Central memory CD8-positive, alpha-beta T cell (primary cell): ENCODE data around the gene ZNF385A.

Source experiments
- ATAC-seq: fragments of 150-1000 bp; cut with Tn5 transposase; replicated peaks from 2 replicates; pipeline ENCODE4 v1.10.0; 2022; ENCODE audit warnings: mild to moderate bottlenecking, moderate FRiP score, moderate number of reproducible peaks; ENCODE audit not compliant: poor library complexity, severe bottlenecking; ENCODE audit errors: extremely low read depth
- DNase-seq, 2 donors: peaks; one replicate each; pipeline ENCODE4 v3.0.0; 2021; ENCODE audit warnings: low spot score in 2 of 2
- H3K27ac Mint-ChIP-seq: one replicate; pipeline ENCODE4 v1.8.0; 2022; ENCODE audit warnings: low read depth, mild to moderate bottlenecking, moderate library complexity, mixed read lengths
- H3K27me3 Mint-ChIP-seq: one replicate; pipeline ENCODE4 v1.8.0; 2022; ENCODE audit warnings: mixed read lengths
- H3K36me3 Mint-ChIP-seq: one replicate; pipeline ENCODE4 v1.8.0; 2022; ENCODE audit warnings: mild to moderate bottlenecking, moderate library complexity, mixed read lengths; ENCODE audit not compliant: insufficient read depth
- H3K4me1 Mint-ChIP-seq: one replicate; pipeline ENCODE4 v1.8.0; 2022; ENCODE audit warnings: mixed read lengths
- H3K4me3 Mint-ChIP-seq: one replicate; pipeline ENCODE4 v1.8.0; 2022; ENCODE audit warnings: mild to moderate bottlenecking, moderate library complexity, mixed read lengths
- H3K9me3 Mint-ChIP-seq: one replicate; pipeline ENCODE4 v1.8.0; 2022; ENCODE audit warnings: mixed read lengths

Gene ZNF385A

GRCh38 chr12:54386403-54387113 is 2.0 kb upstream of the ZNF385A start:
- no peak for DNase-seq
- H3K27me3 Mint-ChIP-seq, result no peaks in the 10 kb centered on the region
- H3K9me3 Mint-ChIP-seq, result no peaks in the 10 kb centered on the region
- peaks cover 17% of the 10 kb centered on the region for H3K4me1 Mint-ChIP-seq
- H3K4me3 Mint-ChIP-seq, result no peak overlapping the region
- no peak overlapping the region for H3K27ac Mint-ChIP-seq
- H3K36me3 Mint-ChIP-seq, result peaks cover 2% of the 10 kb centered on the region
- ATAC-seq, result no peak

- Mint-ChIP-seq H3K27ac (no peak overlapping the region), H3K4me3 (no peak overlapping the region), H3K27me3 (no peaks in the 10 kb centered on the region), H3K9me3 (no peaks in the 10 kb centered on the region), H3K36me3 (peaks cover 2% of the 10 kb centered on the region), H3K4me1 (peaks cover 9% of the 10 kb centered on the region)
- ATAC-seq, result no peak
- DNase-seq, result no peak
Observed at GRCh38 chr12:54385251-54385914, 850 bp upstream of the ZNF385A start.

- Mint-ChIP-seq H3K4me3 (no peak overlapping the region), H3K9me3 (no peaks in the 10 kb centered on the region), H3K36me3 (no peaks in the 10 kb centered on the region), H3K27ac (no peak overlapping the region), H3K27me3 (no peaks in the 10 kb centered on the region), H3K4me1 (peaks cover 7% of the 10 kb centered on the region)
- DNase-seq (no peak), ATAC-seq (no peak)
Observed at GRCh38 chr12:54383041-54383609, 1.4 kb downstream of the ZNF385A start.

GRCh38 chr12:54381136-54381535 is 3.4 kb downstream of the ZNF385A start:
- no peak overlapping the region for H3K4me3 Mint-ChIP-seq
- ATAC-seq, result no peak
- no peaks in the 10 kb centered on the region for H3K27me3 Mint-ChIP-seq
- H3K27ac Mint-ChIP-seq, result no peak overlapping the region
- H3K4me1 Mint-ChIP-seq, result peaks cover 7% of the 10 kb centered on the region
- H3K36me3 Mint-ChIP-seq, result no peaks in the 10 kb centered on the region
- no peak for DNase-seq
- H3K9me3 Mint-ChIP-seq, result no peaks in the 10 kb centered on the region

GRCh38 chr12:54379398-54380201 is 4.9 kb downstream of the ZNF385A start:
- DNase-seq (peak; percentile 74 to 83), ATAC-seq (peak; percentile 95)
- H3K4me1 Mint-ChIP-seq, result peaks cover 7% of the 10 kb centered on the region
- H3K36me3 Mint-ChIP-seq, result no peaks in the 10 kb centered on the region
- no peaks in the 10 kb centered on the region for H3K9me3 Mint-ChIP-seq
- no peak overlapping the region for H3K4me3 Mint-ChIP-seq
- H3K27me3 Mint-ChIP-seq, result no peaks in the 10 kb centered on the region
- no peak overlapping the region for H3K27ac Mint-ChIP-seq

- Mint-ChIP-seq H3K27ac (no peak overlapping the region), H3K36me3 (no peaks in the 10 kb centered on the region), H3K27me3 (no peaks in the 10 kb centered on the region), H3K9me3 (no peaks in the 10 kb centered on the region), H3K4me3 (no peak overlapping the region), H3K4me1 (peaks cover 7% of the 10 kb centered on the region)
- DNase-seq (no peak), ATAC-seq (no peak)
Observed at GRCh38 chr12:54378796-54379397, 5.6 kb downstream of the ZNF385A start.

- DNase-seq, result no peak
- peaks cover 7% of the 10 kb centered on the region for H3K4me1 Mint-ChIP-seq
- H3K27ac Mint-ChIP-seq, result no peak overlapping the region
- H3K36me3 Mint-ChIP-seq, result no peaks in the 10 kb centered on the region
- ATAC-seq, result no peak
- no peaks in the 10 kb centered on the region for H3K9me3 Mint-ChIP-seq
- H3K4me3 Mint-ChIP-seq, result no peak overlapping the region
- H3K27me3 Mint-ChIP-seq, result no peaks in the 10 kb centered on the region
Observed at GRCh38 chr12:54377797-54378515, 6.6 kb downstream of the ZNF385A start.

GRCh38 chr12:54377007-54377406 is 7.5 kb downstream of the ZNF385A start:
- Mint-ChIP-seq H3K36me3 (no peaks in the 10 kb centered on the region), H3K4me1 (peaks cover 9% of the 10 kb centered on the region), H3K27me3 (no peaks in the 10 kb centered on the region), H3K4me3 (no peak overlapping the region), H3K27ac (no peak overlapping the region), H3K9me3 (no peaks in the 10 kb centered on the region)
- DNase-seq (no peak), ATAC-seq (no peak)

GRCh38 chr12:54376596-54376995 is 7.9 kb downstream of the ZNF385A start:
- ATAC-seq (no peak), DNase-seq (no peak)
- Mint-ChIP-seq H3K9me3 (no peaks in the 10 kb centered on the region), H3K27me3 (no peaks in the 10 kb centered on the region), H3K4me1 (peaks cover 12% of the 10 kb centered on the region), H3K36me3 (no peaks in the 10 kb centered on the region), H3K4me3 (no peak overlapping the region), H3K27ac (no peak overlapping the region)

GRCh38 chr12:54375259-54375579 is 9.3 kb downstream of the ZNF385A start:
- DNase-seq (no peak), ATAC-seq (no peak)
- Mint-ChIP-seq H3K9me3 (no peaks in the 10 kb centered on the region), H3K27ac (no peak overlapping the region), H3K4me1 (peaks cover 12% of the 10 kb centered on the region), H3K27me3 (no peaks in the 10 kb centered on the region), H3K36me3 (no peaks in the 10 kb centered on the region), H3K4me3 (no peak overlapping the region)

- Mint-ChIP-seq H3K27ac (no peak overlapping the region), H3K9me3 (no peaks in the 10 kb centered on the region), H3K4me1 (peaks cover 10% of the 10 kb centered on the region), H3K27me3 (no peaks in the 10 kb centered on the region), H3K4me3 (no peak overlapping the region), H3K36me3 (no peaks in the 10 kb centered on the region)
- DNase-seq (no peak), ATAC-seq (no peak)
Observed at GRCh38 chr12:54374562-54375258, 9.8 kb downstream of the ZNF385A start.
